HFF-Myc (cell line): ENCODE results near the gene HECTD3.
A peak's percentile ranks its signal among the peaks of the same experiment; 100 is the strongest.
"Not testable (repeated sequence)": the region's sequence is repeated elsewhere in the genome, so short reads cannot be mapped to it uniquely, and the experiment has no call there.

Source experiments
- DNase-seq: peaks from one replicate; pipeline ENCODE4 v3.0.0-alpha.2; 2011; ENCODE audit warnings: low read depth; ENCODE audit errors: extremely low read depth
- H3K4me3 ChIP-seq: replicated peaks from 2 replicates; pipeline ENCODE4 v1.5.1; 2011; ENCODE audit warnings: low read depth, mild to moderate bottlenecking, control low read depth, low read length
- CTCF ChIP-seq: IDR thresholded peaks from 2 replicates; pipeline ENCODE4 v1.5.1; 2012; ENCODE audit warnings: mild to moderate bottlenecking, low read depth, low read length, control low read depth; ENCODE audit errors: missing control alignments

The HECTD3 gene

GRCh38 chr1:44994309-44994898 lies 16.7 kb downstream of the HECTD3 start:
- TF ChIP-seq CTCF, result no peak
- no peak for DNase-seq

GRCh38 chr1:44988531-44989156 lies 22.5 kb downstream of the HECTD3 start:
- no peak for DNase-seq
- no peak for TF ChIP-seq CTCF
- no peak overlapping the region for H3K4me3 ChIP-seq

More at GRCh38 chr1:44994309-44994898, 16.7 kb downstream of the HECTD3 start:
- no peak overlapping the region for H3K4me3 ChIP-seq

GRCh38 chr1:44985747-44986359 lies 25.3 kb downstream of the HECTD3 start:
- no peak for TF ChIP-seq CTCF
- DNase-seq, result no peak
- H3K4me3 ChIP-seq, result peak overlapping the region; percentile 86

- H3K4me3 ChIP-seq, DNase-seq: not testable (repeated sequence)
Measured at GRCh38 chr1:44977372-44977771, 33.8 kb downstream of the HECTD3 start.

- no peak for DNase-seq
- H3K4me3 ChIP-seq, result no peak overlapping the region
- no peak for TF ChIP-seq CTCF
Measured at GRCh38 chr1:44976252-44976651, 34.9 kb downstream of the HECTD3 start.

- H3K4me3 ChIP-seq, result no peak overlapping the region
- DNase-seq, result no peak
- TF ChIP-seq CTCF, result no peak
Measured at GRCh38 chr1:44973645-44974044, 37.5 kb downstream of the HECTD3 start.

GRCh38 chr1:44970317-44970716 lies 40.8 kb downstream of the HECTD3 start:
- no peak overlapping the region for H3K4me3 ChIP-seq
- no peak for TF ChIP-seq CTCF
- peak; percentile 33 for DNase-seq
